Measurements from ENCODE around the gene APLP1.
"Not testable (repeated sequence)": the region's sequence is repeated elsewhere in the genome, so short reads cannot be mapped to it uniquely, and the experiment has no call there.

The APLP1 gene

DNA sequence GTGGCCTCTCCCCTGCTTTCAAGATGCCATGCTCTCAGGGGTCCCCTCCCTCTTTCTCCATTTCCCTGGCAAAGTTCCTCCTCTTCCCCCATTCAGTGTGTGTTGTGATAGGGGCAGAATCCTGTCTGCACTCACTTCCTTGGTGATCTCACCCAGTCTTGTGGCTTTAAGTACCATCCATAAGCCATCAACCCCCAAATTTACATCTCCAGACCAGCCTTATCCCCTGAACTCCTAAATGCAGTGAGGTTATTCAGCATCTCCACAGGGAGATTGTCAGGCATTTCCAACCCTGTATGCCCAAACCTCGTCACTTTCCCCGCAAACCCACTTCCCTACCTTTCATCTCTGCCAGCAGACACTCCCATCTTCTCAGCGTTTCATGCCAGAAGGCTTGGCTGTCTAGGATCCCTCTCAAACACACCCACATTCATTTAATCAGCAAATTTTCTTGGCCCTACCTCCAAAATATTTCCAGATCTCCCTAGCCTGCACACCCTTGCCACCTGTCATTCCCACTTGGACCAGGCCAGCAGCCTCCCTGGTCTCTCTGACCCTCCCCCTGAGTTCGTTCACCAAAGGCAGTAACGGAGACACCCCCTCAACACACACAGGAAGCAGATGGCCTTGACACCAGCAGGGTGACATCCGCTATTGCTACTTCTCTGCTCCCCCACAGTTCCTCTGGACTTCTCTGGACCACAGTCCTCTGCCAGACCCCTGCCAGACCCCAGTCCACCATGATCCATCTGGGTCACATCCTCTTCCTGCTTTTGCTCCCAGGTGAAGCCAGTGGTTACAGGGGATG lies 33.7 kb downstream of the APLP1 start, which contains the start of gene HCST:
TSS of gene HCST (plus strand) at position 676 of the 808 bp plus-strand sequence. CDS start at position 741, 65 bp downstream.
- H3K4me3 ChIP-seq (ENCODE audit: low read depth, low read length), result peak within 1 kb of the TSS; percentile 66
- H3K9ac ChIP-seq (ENCODE audit: low read depth, low read length), result no peak within 1 kb of the TSS
- peaks cover 3% of the 10 kb centered on the region for H3K27me3 ChIP-seq (ENCODE audit: control insufficient read depth, insufficient read depth, low read length)
- H3K9me3 ChIP-seq (ENCODE audit: control insufficient read depth, insufficient read depth, low read length), result no peaks in the 10 kb centered on the region
- peaks cover 11% of the 10 kb centered on the region for H3K36me3 ChIP-seq (ENCODE audit: control insufficient read depth, insufficient read depth, low read length)
- H3K4me1 ChIP-seq (ENCODE audit: control insufficient read depth, insufficient read depth, low read length), result peaks cover 8% of the 10 kb centered on the region

DNA sequence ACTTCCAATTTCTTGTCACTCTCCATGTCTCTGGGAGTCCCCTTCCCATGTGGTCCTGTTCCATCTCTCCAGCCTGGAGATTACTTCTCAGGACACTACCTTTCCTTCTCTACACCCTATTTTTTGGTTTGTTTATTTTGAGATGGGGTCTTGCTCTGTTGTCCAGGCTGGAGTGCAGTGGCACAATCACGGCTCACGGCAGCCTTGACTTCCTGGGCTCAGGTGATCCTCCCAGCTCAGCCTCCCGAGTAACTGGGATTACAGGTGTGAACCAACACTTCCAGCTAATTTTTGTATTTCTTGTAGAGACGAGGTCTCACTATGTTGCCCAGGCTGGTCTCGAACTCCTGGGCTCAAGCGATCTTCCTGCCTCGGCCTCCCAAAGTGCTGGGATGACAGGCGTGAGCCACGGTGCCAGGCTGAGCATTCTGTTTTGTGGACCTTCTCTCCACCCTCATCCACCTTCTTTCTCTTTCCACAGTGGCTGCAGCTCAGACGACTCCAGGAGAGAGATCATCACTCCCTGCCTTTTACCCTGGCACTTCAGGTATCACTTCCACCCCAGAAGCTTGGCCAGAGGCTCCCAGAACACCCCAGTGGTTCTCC lies 34.6 kb downstream of the APLP1 start:
- Histone ChIP-seq H3K9me3 (ENCODE audit: control insufficient read depth, insufficient read depth, low read length) (no peaks in the 10 kb centered on the region), H3K36me3 (ENCODE audit: control insufficient read depth, insufficient read depth, low read length) (peaks cover 5% of the 10 kb centered on the region), H3K27me3 (ENCODE audit: control insufficient read depth, insufficient read depth, low read length) (peaks cover 3% of the 10 kb centered on the region), H3K4me1 (ENCODE audit: control insufficient read depth, insufficient read depth, low read length) (peaks cover 12% of the 10 kb centered on the region), H3K4me3 (ENCODE audit: low read depth, low read length) (peak overlapping the region; percentile 66), H3K9ac (ENCODE audit: low read depth, low read length) (no peak overlapping the region)

DNA sequence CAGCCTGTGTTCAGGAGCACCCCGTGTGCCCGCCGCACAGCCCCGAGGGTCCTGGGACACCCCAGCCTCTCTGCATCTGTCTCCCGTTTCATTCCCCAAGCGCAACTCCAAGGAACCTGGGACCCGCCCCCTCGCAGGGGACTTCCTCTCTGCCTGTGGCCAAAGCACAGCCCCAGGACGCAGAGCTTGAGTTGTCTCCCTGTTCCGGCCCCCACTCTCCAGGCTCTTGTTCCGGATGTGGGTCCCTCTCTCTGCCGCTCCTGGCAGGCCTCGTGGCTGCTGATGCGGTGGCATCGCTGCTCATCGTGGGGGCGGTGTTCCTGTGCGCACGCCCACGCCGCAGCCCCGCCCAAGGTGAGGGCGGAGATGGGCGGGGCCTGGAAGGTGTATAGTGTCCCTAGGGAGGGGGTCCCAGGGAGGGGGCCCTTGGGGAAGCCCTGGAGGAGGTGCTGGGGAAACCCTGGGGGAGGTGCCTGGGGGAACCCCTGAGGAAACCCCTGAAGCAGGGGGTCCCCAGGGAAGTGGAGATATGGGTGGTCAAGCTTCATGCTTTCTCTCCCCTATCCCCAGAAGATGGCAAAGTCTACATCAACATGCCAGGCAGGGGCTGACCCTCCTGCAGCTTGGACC lies 35.3 kb downstream of the APLP1 start:
- H3K36me3 ChIP-seq (ENCODE audit: control insufficient read depth, insufficient read depth, low read length), result peaks cover 4% of the 10 kb centered on the region
- peaks cover 3% of the 10 kb centered on the region for H3K27me3 ChIP-seq (ENCODE audit: control insufficient read depth, insufficient read depth, low read length)
- H3K9me3 ChIP-seq (ENCODE audit: control insufficient read depth, insufficient read depth, low read length), result no peaks in the 10 kb centered on the region
- peak overlapping the region; percentile 66 for H3K4me3 ChIP-seq (ENCODE audit: low read depth, low read length)
- H3K4me1 ChIP-seq (ENCODE audit: control insufficient read depth, insufficient read depth, low read length), result peaks cover 12% of the 10 kb centered on the region
- H3K9ac ChIP-seq (ENCODE audit: low read depth, low read length), result no peak overlapping the region

DNA sequence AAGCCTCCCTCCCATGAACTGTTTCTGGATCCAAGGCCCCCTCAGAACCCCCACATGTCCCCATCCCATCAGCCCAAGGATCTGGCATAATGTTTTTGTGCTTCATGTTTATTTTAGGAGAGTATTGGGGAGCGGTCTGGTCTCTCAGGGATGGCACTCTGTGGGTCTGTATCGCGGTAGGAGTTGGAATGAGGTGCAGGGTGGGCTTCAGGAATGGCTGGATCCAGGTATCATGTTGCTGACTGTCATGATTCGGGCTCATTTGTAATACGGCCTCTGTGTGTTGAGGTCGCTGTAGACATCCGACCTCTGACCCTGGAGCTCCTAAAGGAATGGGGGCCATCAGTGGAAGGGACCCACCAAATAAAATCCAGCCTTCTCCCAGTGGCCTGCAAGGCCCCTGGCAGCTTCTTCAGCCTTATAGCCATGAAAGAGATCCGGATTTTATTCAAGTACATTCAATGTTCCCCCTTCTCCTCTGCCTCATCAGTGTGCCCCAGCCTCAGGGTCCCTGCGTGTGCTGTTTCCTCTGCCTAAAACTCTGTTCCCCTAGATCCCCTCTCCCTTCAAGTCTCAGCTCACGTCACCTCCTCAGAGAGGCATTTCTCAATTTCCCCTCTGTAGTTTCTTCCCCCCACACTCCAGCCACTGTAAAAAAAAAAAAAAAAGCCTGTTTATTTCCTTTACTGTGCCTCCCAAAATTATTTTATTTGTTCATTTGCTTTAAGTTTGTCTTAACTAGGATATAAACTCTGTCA lies 36.1 kb downstream of the APLP1 start:
- H3K9me3 ChIP-seq (ENCODE audit: control insufficient read depth, insufficient read depth, low read length), result no peaks in the 10 kb centered on the region
- H3K4me1 ChIP-seq (ENCODE audit: control insufficient read depth, insufficient read depth, low read length), result peaks cover 12% of the 10 kb centered on the region
- H3K27me3 ChIP-seq (ENCODE audit: control insufficient read depth, insufficient read depth, low read length), result peaks cover 3% of the 10 kb centered on the region
- no peak overlapping the region for H3K4me3 ChIP-seq (ENCODE audit: low read depth, low read length)
- peaks cover 4% of the 10 kb centered on the region for H3K36me3 ChIP-seq (ENCODE audit: control insufficient read depth, insufficient read depth, low read length)
- no peak overlapping the region for H3K9ac ChIP-seq (ENCODE audit: low read depth, low read length)

DNA sequence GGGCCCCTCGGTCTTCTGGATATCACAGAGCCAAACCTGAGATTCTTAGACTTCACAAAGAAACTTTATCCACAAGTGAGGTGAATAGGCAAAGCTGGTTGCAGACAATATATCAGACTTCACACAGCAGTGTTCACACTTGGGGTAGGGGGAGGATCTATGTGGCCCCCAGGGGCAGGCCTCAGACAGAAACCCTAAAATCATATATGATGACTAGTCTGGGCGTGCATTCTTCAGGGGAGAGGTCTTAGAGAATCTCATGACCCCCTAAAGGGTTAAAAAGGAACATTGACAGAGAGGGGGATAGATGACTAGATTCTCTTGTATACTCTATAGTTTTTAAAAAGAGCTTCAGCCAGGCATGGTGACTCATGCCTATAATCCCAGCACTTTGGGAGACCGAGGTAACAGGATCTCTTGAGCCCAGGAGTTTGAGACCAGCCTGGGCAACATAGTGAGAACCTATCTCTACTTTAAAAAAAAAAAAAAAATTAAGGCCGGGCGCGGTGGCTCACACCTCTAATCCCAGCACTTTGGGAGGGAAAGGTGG lies 36.9 kb downstream of the APLP1 start:
- Histone ChIP-seq H3K9me3 (ENCODE audit: control insufficient read depth, insufficient read depth, low read length) (no peaks in the 10 kb centered on the region), H3K4me1 (ENCODE audit: control insufficient read depth, insufficient read depth, low read length) (peaks cover 12% of the 10 kb centered on the region), H3K27me3 (ENCODE audit: control insufficient read depth, insufficient read depth, low read length) (peaks cover 3% of the 10 kb centered on the region), H3K9ac (ENCODE audit: low read depth, low read length) (no peak overlapping the region), H3K4me3 (ENCODE audit: low read depth, low read length) (no peak overlapping the region), H3K36me3 (ENCODE audit: control insufficient read depth, insufficient read depth, low read length) (peaks cover under 1% of the 10 kb centered on the region)

DNA sequence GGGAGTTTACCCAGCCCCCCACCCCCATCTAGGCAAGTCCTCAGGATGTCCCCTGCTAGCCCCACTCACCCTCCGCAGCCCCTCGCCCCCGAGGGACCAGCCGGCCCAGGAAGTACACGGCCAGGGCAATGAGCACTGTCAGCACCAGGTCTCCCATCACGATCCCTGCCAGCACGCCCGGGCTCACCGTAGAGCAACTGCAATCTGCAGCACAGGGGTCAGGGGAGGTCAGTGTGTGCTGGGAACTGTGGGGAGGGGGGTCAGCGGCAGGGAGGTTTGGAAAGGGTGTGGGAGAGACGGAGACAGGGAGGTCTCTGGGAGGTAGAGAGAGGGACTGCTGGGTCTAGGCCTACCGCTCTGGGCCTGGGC lies 39.0 kb downstream of the APLP1 start:
- Histone ChIP-seq H3K4me3 (ENCODE audit: low read depth, low read length) (no peak overlapping the region), H3K36me3 (ENCODE audit: control insufficient read depth, insufficient read depth, low read length) (no peaks in the 10 kb centered on the region), H3K9me3 (ENCODE audit: control insufficient read depth, insufficient read depth, low read length) (no peaks in the 10 kb centered on the region), H3K9ac (ENCODE audit: low read depth, low read length) (no peak overlapping the region), H3K4me1 (ENCODE audit: control insufficient read depth, insufficient read depth, low read length) (peaks cover 7% of the 10 kb centered on the region), H3K27me3 (ENCODE audit: control insufficient read depth, insufficient read depth, low read length) (no peaks in the 10 kb centered on the region)

DNA sequence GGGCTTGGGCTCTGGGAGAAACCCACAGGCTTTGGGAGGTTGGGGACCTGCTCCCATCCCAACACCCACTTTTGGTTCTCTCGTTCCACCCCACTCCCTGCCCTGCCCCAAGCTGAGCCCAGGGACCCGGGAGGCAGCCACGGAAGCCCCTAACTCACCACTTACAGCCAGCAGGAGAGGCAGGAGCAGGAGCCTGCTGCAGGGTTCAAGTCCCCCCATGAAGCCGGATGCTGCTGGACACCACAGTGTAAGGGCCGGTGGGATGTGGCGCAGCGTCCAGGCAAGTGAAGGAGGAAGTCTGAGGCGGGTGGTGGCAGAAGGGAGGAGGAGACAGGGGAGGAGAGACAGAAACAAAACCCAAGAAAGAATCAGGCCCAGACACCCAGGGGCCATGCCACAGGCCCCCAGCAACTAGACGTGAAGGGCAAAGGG lies 39.7 kb downstream of the APLP1 start, which contains the start of gene TYROBP:
TSS of gene TYROBP (minus strand) at position 286 of the 432 bp plus-strand sequence. CDS start at position 219, 67 bp downstream.
- Histone ChIP-seq H3K9ac (ENCODE audit: low read depth, low read length) (no peak within 1 kb of the TSS), H3K27me3 (ENCODE audit: control insufficient read depth, insufficient read depth, low read length) (no peaks in the 10 kb centered on the region), H3K4me3 (ENCODE audit: low read depth, low read length) (no peak within 1 kb of the TSS), H3K4me1 (ENCODE audit: control insufficient read depth, insufficient read depth, low read length) (peaks cover 7% of the 10 kb centered on the region), H3K36me3 (ENCODE audit: control insufficient read depth, insufficient read depth, low read length) (no peaks in the 10 kb centered on the region), H3K9me3 (ENCODE audit: control insufficient read depth, insufficient read depth, low read length) (no peaks in the 10 kb centered on the region)

DNA sequence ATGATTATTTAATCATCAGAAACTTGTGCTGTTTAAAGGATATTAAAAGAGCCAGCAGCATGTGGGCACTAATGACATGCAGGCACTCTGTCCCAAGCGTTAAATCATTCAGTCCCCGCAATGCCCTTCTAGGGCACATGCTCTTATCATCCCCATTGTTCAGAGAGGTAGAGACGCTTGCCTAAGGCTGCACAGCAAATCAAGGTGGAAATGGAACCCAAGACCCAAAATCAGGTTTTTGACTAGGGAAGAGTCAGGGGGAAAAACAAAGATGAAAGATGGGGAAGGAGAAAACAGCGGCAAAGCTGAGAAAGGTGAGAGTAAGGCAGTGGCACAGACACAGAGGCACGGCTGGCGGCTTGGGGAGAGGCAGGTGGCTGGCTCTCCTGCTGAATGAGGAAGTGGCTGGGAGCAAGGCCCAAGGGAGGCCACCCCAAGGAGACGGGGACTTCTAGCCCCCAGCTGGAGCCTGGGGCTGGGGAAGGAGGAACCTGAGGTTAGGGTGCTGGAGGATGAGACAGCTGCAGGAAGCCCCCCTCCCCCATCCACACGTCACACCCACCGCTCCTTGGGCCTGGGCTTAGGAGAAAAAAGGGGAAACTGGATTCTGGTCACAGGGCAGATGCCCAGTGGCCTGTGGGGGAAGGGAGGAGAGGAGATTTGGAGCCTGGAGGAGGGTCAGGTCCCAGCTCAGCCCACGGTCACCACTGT lies 40.8 kb downstream of the APLP1 start:
- Histone ChIP-seq H3K9me3 (ENCODE audit: control insufficient read depth, insufficient read depth, low read length) (no peaks in the 10 kb centered on the region), H3K36me3 (ENCODE audit: control insufficient read depth, insufficient read depth, low read length) (no peaks in the 10 kb centered on the region), H3K4me1 (ENCODE audit: control insufficient read depth, insufficient read depth, low read length) (peaks cover 7% of the 10 kb centered on the region), H3K4me3 (ENCODE audit: low read depth, low read length) (no peak overlapping the region), H3K27me3 (ENCODE audit: control insufficient read depth, insufficient read depth, low read length) (no peaks in the 10 kb centered on the region), H3K9ac (ENCODE audit: low read depth, low read length) (no peak overlapping the region)

DNA sequence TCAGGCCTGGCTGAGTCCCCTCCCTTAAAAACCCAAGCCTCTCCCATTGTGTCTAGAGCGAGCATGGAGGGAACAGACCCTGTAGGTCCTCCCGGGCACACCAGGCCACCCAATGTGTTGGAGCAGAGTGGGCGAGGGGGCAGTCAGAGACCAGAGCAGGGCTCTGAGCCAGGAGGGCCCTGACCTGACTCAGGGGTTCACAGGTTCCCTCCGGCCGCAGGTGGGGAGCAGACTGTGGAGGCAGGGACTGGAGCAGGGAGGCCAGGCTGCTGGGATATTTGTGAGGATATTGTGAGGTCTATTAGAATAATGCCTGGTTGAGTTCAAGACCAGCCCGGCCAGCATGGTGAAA lies 41.3 kb downstream of the APLP1 start:
- Histone ChIP-seq H3K4me1 (ENCODE audit: control insufficient read depth, insufficient read depth, low read length) (peaks cover 7% of the 10 kb centered on the region), H3K4me3 (ENCODE audit: low read depth, low read length) (no peak overlapping the region), H3K27me3 (ENCODE audit: control insufficient read depth, insufficient read depth, low read length) (no peaks in the 10 kb centered on the region), H3K9me3 (ENCODE audit: control insufficient read depth, insufficient read depth, low read length) (no peaks in the 10 kb centered on the region), H3K9ac (ENCODE audit: low read depth, low read length) (no peak overlapping the region), H3K36me3 (ENCODE audit: control insufficient read depth, insufficient read depth, low read length) (no peaks in the 10 kb centered on the region)

DNA sequence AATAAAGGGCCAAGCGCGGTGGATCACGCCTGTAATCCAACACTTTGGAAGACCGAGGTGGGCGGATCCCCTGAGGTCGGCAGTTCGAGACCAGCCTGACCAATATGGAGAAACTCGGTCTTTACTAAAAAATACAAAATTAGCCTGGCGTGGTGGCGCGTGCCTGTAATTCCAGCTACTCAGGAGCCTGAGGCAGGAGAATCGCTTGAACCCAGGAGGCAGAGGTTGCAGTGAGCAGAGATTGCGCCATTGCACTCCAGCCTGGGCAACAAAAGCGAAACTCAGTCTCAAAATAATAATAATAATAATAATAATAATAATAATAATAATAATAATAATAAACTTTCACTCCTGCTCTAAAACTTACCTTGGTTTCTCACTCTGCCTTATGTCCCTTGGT lies 42.0 kb downstream of the APLP1 start:
- H3K4me1 ChIP-seq (ENCODE audit: control insufficient read depth, insufficient read depth, low read length); H3K27me3 ChIP-seq (ENCODE audit: control insufficient read depth, insufficient read depth, low read length); H3K9me3 ChIP-seq (ENCODE audit: control insufficient read depth, insufficient read depth, low read length); H3K9ac ChIP-seq (ENCODE audit: low read depth, low read length); H3K4me3 ChIP-seq (ENCODE audit: low read depth, low read length); H3K36me3 ChIP-seq (ENCODE audit: control insufficient read depth, insufficient read depth, low read length): not testable (repeated sequence)

DNA sequence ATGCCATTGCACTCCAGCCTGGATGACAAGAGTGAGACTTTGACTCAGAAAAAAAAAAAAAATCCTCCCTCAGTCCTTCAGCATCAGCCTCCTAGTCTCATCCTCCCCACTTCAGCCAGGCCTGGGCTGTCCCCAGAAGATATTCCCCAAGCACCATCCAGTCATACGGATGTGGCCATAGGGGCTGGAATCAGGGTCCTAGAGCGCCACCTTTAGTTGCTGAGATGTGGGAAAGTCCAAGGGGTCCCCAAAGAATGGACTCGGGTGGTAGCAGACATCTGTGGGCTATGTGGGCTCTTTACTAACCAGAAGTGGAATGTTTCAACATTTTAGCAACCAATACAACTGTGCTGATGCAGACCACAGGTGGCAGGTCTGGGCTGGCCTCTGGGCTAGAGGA lies 42.8 kb downstream of the APLP1 start:
- H3K4me1 ChIP-seq (ENCODE audit: control insufficient read depth, insufficient read depth, low read length), result peaks cover 7% of the 10 kb centered on the region
- H3K4me3 ChIP-seq (ENCODE audit: low read depth, low read length), result no peak overlapping the region
- H3K27me3 ChIP-seq (ENCODE audit: control insufficient read depth, insufficient read depth, low read length), result no peaks in the 10 kb centered on the region

More for the DNA sequence above, 42.8 kb downstream of the APLP1 start:
- H3K36me3 ChIP-seq (ENCODE audit: control insufficient read depth, insufficient read depth, low read length), result no peaks in the 10 kb centered on the region
- no peaks in the 10 kb centered on the region for H3K9me3 ChIP-seq (ENCODE audit: control insufficient read depth, insufficient read depth, low read length)
- no peak overlapping the region for H3K9ac ChIP-seq (ENCODE audit: low read depth, low read length)
